Transverse colon (tissue), 4 donors: ENCODE measurements around the gene RPS6KB1. TPM values are rescaled to one million over a fixed set of nuclear protein-coding genes. Genes with fewer than 3 reads are reported as not detected.
"Not testable (repeated sequence)": the region's sequence is repeated elsewhere in the genome, so short reads cannot be mapped to it uniquely, and the experiment has no call there.

Experiments used
- DNase-seq: peaks from one replicate; pipeline ENCODE4 v3.0.0-alpha.2; 2019
- H3K27ac ChIP-seq, 4 donors: fragments of 200-600 bp; sonication (generic); 2 replicates each; pipeline ENCODE4 v1.5.1; 2016 to 2018; ENCODE audit warnings: inconsistent platforms in 4 of 4
- H3K27me3 ChIP-seq: fragments of 200-600 bp; sonication (generic); 2 replicates; pipeline ENCODE4 v1.5.1; 2017; ENCODE audit warnings: inconsistent platforms
- H3K36me3 ChIP-seq, 4 donors: fragments of 200-600 bp; sonication (generic); 2 replicates each; pipeline ENCODE4 v1.5.1; 2017 to 2019; ENCODE audit warnings: inconsistent platforms in 4 of 4
- H3K4me1 ChIP-seq, 4 donors: fragments of 200-600 bp; sonication (generic); 2 replicates each; pipeline ENCODE4 v1.5.1; 2017 to 2020; ENCODE audit warnings: inconsistent platforms in 4 of 4
- H3K4me3 ChIP-seq, 4 donors: fragments of 200-600 bp; sonication (generic); 1 replicate in 1 of 4; 2 replicates in 3 of 4; pipeline versions ENCODE4 v1.5.1 to v1.6.1; 2017 to 2019; ENCODE audit warnings: inconsistent platforms in 4 of 4
- H3K9me3 ChIP-seq, 2 donors: fragments of 200-600 bp; sonication (generic); 2 replicates each; pipeline ENCODE4 v1.5.1; 2017 to 2019; ENCODE audit warnings: inconsistent platforms in 2 of 2
- EP300 ChIP-seq: sonication (generic); formaldehyde crosslinking; IDR thresholded peaks from one replicate; pipeline ENCODE4 v1.6.1; 2017; ENCODE audit warnings: antibody characterized with exemption, low read depth
- POLR2A ChIP-seq: fragments of 450-650 bp; IDR thresholded peaks from one replicate; pipeline ENCODE4 v1.6.1; 2016; ENCODE audit warnings: antibody characterized with exemption, mild to moderate bottlenecking, moderate library complexity
- POLR2AphosphoS5 ChIP-seq, 3 donors: sonication (generic); formaldehyde crosslinking; IDR thresholded peaks; one replicate each; pipeline ENCODE4 v1.6.1; 2016; ENCODE audit warnings: antibody characterized with exemption in 3 of 3
- WGBS, 2 donors: methylation state at CpG; one replicate each; pipeline ENCODE4 v1.1.5; 2018; ENCODE audit warnings: low coverage in 1 of 2; 5-methylcytosine and 5-hydroxymethylcytosine counted together
- in situ Hi-C, 4 donors: fragments of 200-750 bp; cut with MboI; loops; one replicate each; pipeline versions ENCODE4 v1.15.0 to v1.15.1; 2017; ENCODE audit warnings: low sequenced_read_pairs in 3 of 4, low pct_ligation_motif_present in 1 of 4, low pct_unique_long_range_greater_than_20kb in 1 of 4
- intact Hi-C: fragments of 100-400 bp; cut with DNase I; formaldehyde crosslinking; loops from one replicate; pipeline ENCODE4 v1.15.1; 2023; ENCODE audit warnings: low total_unique reads
- small RNA-seq, 4 donors: library from RNA; depleted of rRNA; stranded (forward); fragments of <200 nt; gene quantifications; one replicate each; pipeline ENCODE3, GENCODE V24; 2016
- total RNA-seq, 4 donors: library from RNA; depleted of rRNA; stranded (reverse); fragments of >200 nt; gene quantifications; one replicate each; pipeline ENCODE4 v1.1.0, GENCODE V29; 2016
- TF ChIP-seq, protein P1 (sequence below), 5 experiments: fragments of 200-600 bp in 3 of 5; fragments of 450-650 bp in 2 of 5; sonication (generic) in 3 of 5; IDR thresholded peaks; 1 replicate in 2 of 5; 2 replicates in 3 of 5; pipeline ENCODE4 v1.5.1; 2016 to 2017; ENCODE audit warnings: antibody characterized with exemption in 5 of 5, inconsistent platforms in 3 of 5, mild to moderate bottlenecking in 2 of 5, moderate library complexity in 1 of 5

Gene RPS6KB1
- total RNA-seq, 4 donors from 2014 or later = 18.3 to 51.3 (median 28.1) TPM

DNA sequence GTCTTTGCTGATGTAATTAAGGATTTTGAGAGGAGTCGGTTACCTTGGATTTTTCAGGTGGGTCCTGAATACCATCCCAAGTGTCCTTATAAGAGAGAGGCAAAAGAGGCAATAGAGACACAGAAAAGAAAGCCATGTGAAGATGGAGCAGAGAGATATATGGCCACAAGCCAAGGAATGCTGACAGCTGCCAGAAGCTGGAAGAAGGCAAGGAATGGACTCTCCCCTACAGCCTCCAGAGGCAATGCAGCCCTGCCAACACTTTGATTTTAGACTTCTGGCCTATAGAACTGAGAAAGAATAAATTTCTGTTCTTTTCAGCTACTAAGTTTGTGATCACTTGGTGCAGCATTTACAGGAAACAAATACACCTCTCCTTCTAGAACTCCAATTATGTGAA, 79.9 kb downstream of the RPS6KB1 start:
- in situ Hi-C loops = no loop called here
- 91 to 94% methylated on average over 1 of the region's 1 CpG for WGBS, 2 donors
- no peaks in the 10 kb centered on the region for H3K36me3 ChIP-seq
- no peaks in the 10 kb centered on the region for H3K4me1 ChIP-seq
- no peaks in the 10 kb centered on the region for H3K9me3 ChIP-seq
- no peak overlapping the region for H3K4me3 ChIP-seq
- H3K27ac ChIP-seq = no peak overlapping the region
- no peak for DNase-seq
- H3K27me3 ChIP-seq = no peaks in the 10 kb centered on the region
- intact Hi-C loops = no loop called here
- TF ChIP-seq EP300 = no peak
- no peak for TF ChIP-seq POLR2A
- TF ChIP-seq POLR2AphosphoS5 (IDR thresholded peaks at IDR 0.05) = no peak
- TF ChIP-seq, protein P1, sequence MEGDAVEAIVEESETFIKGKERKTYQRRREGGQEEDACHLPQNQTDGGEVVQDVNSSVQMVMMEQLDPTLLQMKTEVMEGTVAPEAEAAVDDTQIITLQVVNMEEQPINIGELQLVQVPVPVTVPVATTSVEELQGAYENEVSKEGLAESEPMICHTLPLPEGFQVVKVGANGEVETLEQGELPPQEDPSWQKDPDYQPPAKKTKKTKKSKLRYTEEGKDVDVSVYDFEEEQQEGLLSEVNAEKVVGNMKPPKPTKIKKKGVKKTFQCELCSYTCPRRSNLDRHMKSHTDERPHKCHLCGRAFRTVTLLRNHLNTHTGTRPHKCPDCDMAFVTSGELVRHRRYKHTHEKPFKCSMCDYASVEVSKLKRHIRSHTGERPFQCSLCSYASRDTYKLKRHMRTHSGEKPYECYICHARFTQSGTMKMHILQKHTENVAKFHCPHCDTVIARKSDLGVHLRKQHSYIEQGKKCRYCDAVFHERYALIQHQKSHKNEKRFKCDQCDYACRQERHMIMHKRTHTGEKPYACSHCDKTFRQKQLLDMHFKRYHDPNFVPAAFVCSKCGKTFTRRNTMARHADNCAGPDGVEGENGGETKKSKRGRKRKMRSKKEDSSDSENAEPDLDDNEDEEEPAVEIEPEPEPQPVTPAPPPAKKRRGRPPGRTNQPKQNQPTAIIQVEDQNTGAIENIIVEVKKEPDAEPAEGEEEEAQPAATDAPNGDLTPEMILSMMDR (IDR thresholded peaks at IDR 0.05) = no peak

DNA sequence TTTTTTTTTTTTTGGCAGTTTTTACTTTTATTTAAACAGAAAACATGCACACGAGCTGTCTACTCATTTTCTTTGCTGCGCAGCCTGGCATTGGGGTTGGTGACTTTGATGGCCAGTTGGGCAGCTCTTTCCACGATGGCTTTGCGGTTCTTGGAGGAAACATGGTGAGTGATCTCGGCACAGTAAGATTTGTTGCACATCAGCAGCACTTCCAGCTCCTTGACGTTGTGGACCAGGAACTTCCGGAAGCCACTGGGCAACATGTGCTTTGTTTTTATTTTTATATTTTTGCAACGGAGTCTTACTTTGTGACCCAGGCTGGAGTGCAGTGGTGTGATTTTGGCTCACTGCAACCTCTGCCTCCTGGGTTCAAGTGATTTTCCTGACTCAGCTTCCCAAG, 80.6 kb downstream of the RPS6KB1 start:
- H3K9me3 ChIP-seq, H3K27me3 ChIP-seq, H3K4me3 ChIP-seq, intact Hi-C loops, DNase-seq, H3K27ac ChIP-seq, H3K4me1 ChIP-seq, H3K36me3 ChIP-seq, in situ Hi-C loops: not testable (repeated sequence)
- 90 to 92% methylated on average over 6 to 8 of the region's 8 CpGs for WGBS, 2 donors

DNA sequence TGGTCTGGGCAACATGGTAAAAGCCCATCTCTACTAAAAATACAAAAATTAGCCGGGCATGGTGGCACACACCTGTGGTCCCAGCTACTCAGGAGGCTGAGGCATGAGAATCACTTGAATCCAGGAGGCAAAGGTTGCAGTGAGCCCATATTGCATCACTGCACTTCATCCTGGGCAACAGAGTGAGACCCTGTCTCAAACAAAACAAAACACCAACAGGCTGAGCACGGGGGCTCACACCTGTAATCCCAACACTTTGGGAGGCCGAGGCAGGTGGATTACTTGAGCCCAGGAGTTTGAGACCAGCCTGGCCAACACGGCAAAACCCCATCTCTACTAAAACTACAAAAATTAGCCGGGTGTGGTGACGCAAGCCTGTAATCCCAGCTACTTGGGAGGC, 82.2 kb downstream of the RPS6KB1 start:
- H3K36me3 ChIP-seq, intact Hi-C loops, H3K27ac ChIP-seq, H3K27me3 ChIP-seq, H3K4me3 ChIP-seq, H3K9me3 ChIP-seq, in situ Hi-C loops, DNase-seq, H3K4me1 ChIP-seq: not testable (repeated sequence)
- 89% methylated on average over 6 of the region's 6 CpGs; no CpG with 5 or more reads in 1 of the 2 donors for WGBS, 2 donors

DNA sequence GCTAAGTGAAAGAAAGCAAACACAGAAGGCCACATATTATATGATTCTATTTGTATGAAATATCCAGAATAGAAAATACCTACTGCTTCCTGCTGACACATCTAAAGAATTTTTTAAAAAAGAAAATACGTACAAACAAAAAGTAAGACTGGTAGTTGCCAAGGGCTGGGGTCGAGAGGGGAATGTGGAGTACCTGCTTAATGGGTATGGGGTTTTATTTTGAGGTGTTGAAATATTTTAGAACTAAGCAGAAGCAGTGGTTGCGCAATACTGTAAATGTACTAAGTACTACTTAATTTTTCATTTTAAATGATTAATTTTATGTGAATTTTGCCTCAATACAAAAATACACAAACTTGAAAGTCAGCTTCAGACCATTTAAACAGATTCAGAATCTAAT, 103.7 kb downstream of the RPS6KB1 start:
- in situ Hi-C loops, H3K36me3 ChIP-seq, H3K4me3 ChIP-seq, H3K27ac ChIP-seq, H3K9me3 ChIP-seq, H3K4me1 ChIP-seq, DNase-seq, intact Hi-C loops, H3K27me3 ChIP-seq: not testable (repeated sequence)
- WGBS, 2 donors = 75 to 84% methylated on average over 3 of the region's 3 CpGs

Small RNAs within 50 kb of the gene (small RNA-seq; reads per million reads assigned to genes)
- 0 reads per million in 4 donors for gene RNU6-450P
- 0 reads per million in 4 donors for gene RPS29P21

Other genes starting within 250 kb of the RPS6KB1 start
- gene PTRH2, start 185.7 kb upstream of the RPS6KB1 start, total RNA-seq = 10 to 100 TPM; 14.5 to 33.7 (median 20.0) TPM
- 100 to 1,000 TPM; 136 to 547 (median 339) TPM for gene VMP1, start 185.5 kb upstream of the RPS6KB1 start, total RNA-seq
- gene TUBD1, start 178 bp upstream of the RPS6KB1 start, total RNA-seq = 10 to 100 TPM in 1 of 4 donors, 1 to 10 TPM in 2, under 1 TPM in 1; 0.80 to 13.3 (median 4.1) TPM
- gene RNFT1, start 71.6 kb downstream of the RPS6KB1 start, total RNA-seq = 10 to 100 TPM; 10.3 to 72.6 (median 37.4) TPM
- 10 to 100 TPM in 2 of 4 donors, 1 to 10 TPM in 2; 2.6 to 11.3 (median 8.1) TPM for gene HEATR6, start 185.8 kb downstream of the RPS6KB1 start, total RNA-seq